Left lung (tissue), 14 donors: ENCODE results near the gene RPL39L. TPM values are rescaled to one million over a fixed set of nuclear protein-coding genes. Genes with fewer than 3 reads are reported as not detected.

Experiments
- ATAC-seq: fragments of 200-7000 bp; cut with Tn5 transposase; one replicate; pipeline ENCODE4 v1.9.1; 2020; ENCODE audit warnings: moderate library complexity
- DNase-seq, 4 donors: peaks; one replicate each; pipeline ENCODE4 v3.0.0-alpha.2; 2013 to 2020
- H3K27ac ChIP-seq, 2 donors: fragments of 200-600 bp; sonication (generic) in 1 of 2; one replicate each; pipeline versions ENCODE4 v1.5.0 to v1.8.0; 2020 to 2021
- H3K27me3 ChIP-seq, 2 donors: fragments of 200-600 bp; sonication (generic) in 1 of 2; one replicate each; pipeline versions ENCODE4 v1.5.0 to v1.8.0; 2020 to 2021
- H3K36me3 ChIP-seq, 2 donors: fragments of 200-600 bp; sonication (generic) in 1 of 2; one replicate each; pipeline versions ENCODE4 v1.5.0 to v1.8.0; 2020 to 2021
- H3K4me1 ChIP-seq, 2 donors: fragments of 200-600 bp; one replicate each; pipeline ENCODE4 v1.8.0; 2021
- H3K4me3 ChIP-seq, 2 donors: fragments of 200-600 bp; sonication (generic) in 1 of 2; one replicate each; pipeline versions ENCODE4 v1.5.0 to v1.8.0; 2020 to 2021; ENCODE audit warnings: mild to moderate bottlenecking in 1 of 2
- H3K9me3 ChIP-seq, 2 donors: fragments of 200-600 bp; sonication (generic) in 1 of 2; one replicate each; pipeline versions ENCODE4 v1.5.0 to v1.8.0; 2020 to 2021
- CTCF ChIP-seq, 2 donors: fragments of 200-600 bp; sonication (generic) in 1 of 2; IDR thresholded peaks; one replicate each; pipeline versions ENCODE4 v1.5.0 to v1.8.0; 2021; ENCODE audit warnings: antibody characterized with exemption in 2 of 2
- intact Hi-C, 2 donors: fragments of 100-400 bp; cut with DNase I; formaldehyde crosslinking; loops; one replicate each; pipeline versions ENCODE4 v1.11.2 to v1.14.2; 2022
- long read RNA-seq, 12 donors: library from polyadenylated mRNA in 2 of 12; unstranded in 2 of 12; transcript quantifications; one replicate each; pipeline ENCODE4 v2.0.0 and lab custom pipeline, GENCODE V29; 2019 to 2026
- polyA plus RNA-seq, 6 donors: library from polyadenylated mRNA; unstranded; fragments of 120-200 nt; gene quantifications; one replicate each; pipeline ENCODE4 v1.2.1, GENCODE V29; 2013; ENCODE audit not compliant: insufficient read length in 6 of 6
- total RNA-seq, 2 donors: library from RNA; stranded (reverse); fragmentation: NEBNext Ultra II Directional; extraction: Animal tissue kit (Norgen Biotek cat#: 25700); gene quantifications; one replicate each; pipeline ENCODE4 v1.2.1, GENCODE V29; 2021
- donor health status: DM: no; HTN: yes; CAD: no.
- donor health status: DM: no; HTN: no; CAD: no.

RPL39L gene
- total RNA-seq: 1 to 10 TPM; 7.4 to 8.2 TPM
- 10 to 100 TPM; 12.8 to 19.9 (median 15.2) TPM for polyA plus RNA-seq
- long read RNA-seq, donor 1, transcript RPL39L-201 (3 exons, 756 nt): major isoform, 23 of 24 reads
- long read RNA-seq, donor 1, partial matches to known transcripts: 0 of 24 reads
- long read RNA-seq, donor 1, other reads (novel, unspliced or antisense): 0 of 24 reads
- long read RNA-seq, donor 2, transcript RPL39L-201 (3 exons, 756 nt): major isoform, 16 of 22 reads
- long read RNA-seq, donor 2, partial matches to known transcripts: 5 of 22 reads
- long read RNA-seq, donor 2, other reads (novel, unspliced or antisense): 0 of 22 reads
- long read RNA-seq, donor 3, transcript RPL39L-201 (3 exons, 756 nt): major isoform, 16 of 17 reads
- long read RNA-seq, donor 3, partial matches to known transcripts: 0 of 17 reads
- long read RNA-seq, donor 3, other reads (novel, unspliced or antisense): 0 of 17 reads
- long read RNA-seq, donor 4, transcript RPL39L-201 (3 exons, 756 nt): major isoform, 8 of 12 reads
- long read RNA-seq, donor 4, partial matches to known transcripts: 3 of 12 reads
- long read RNA-seq, donor 4, other reads (novel, unspliced or antisense): 0 of 12 reads
- long read RNA-seq, donor 5, transcript RPL39L-201 (3 exons, 756 nt): major isoform, 17 of 17 reads
- long read RNA-seq, donor 5, partial matches to known transcripts: 0 of 17 reads
- long read RNA-seq, donor 5, other reads (novel, unspliced or antisense): 0 of 17 reads
- long read RNA-seq, donor 6, transcript RPL39L-201 (3 exons, 756 nt): major isoform, 18 of 18 reads
- long read RNA-seq, donor 6, partial matches to known transcripts: 0 of 18 reads
- long read RNA-seq, donor 6, other reads (novel, unspliced or antisense): 0 of 18 reads
- long read RNA-seq, donor 7, transcript RPL39L-201 (3 exons, 756 nt): major isoform, 15 of 15 reads
- long read RNA-seq, donor 7, partial matches to known transcripts: 0 of 15 reads
- long read RNA-seq, donor 7, other reads (novel, unspliced or antisense): 0 of 15 reads
- long read RNA-seq, donor 8, transcript RPL39L-201 (3 exons, 756 nt): major isoform, 12 of 12 reads
- long read RNA-seq, donor 8, partial matches to known transcripts: 0 of 12 reads
- long read RNA-seq, donor 8, other reads (novel, unspliced or antisense): 0 of 12 reads
- long read RNA-seq, donor 9: 0 reads
- long read RNA-seq, donor 10, transcript RPL39L-201 (3 exons, 756 nt): major isoform, 6 of 8 reads
- long read RNA-seq, donor 10, partial matches to known transcripts: 0 of 8 reads
- long read RNA-seq, donor 10, other reads (novel, unspliced or antisense): 1 of 8 reads
- long read RNA-seq, donor 11, transcript RPL39L-201 (3 exons, 756 nt): major isoform, 6 of 6 reads
- long read RNA-seq, donor 11, partial matches to known transcripts: 0 of 6 reads
- long read RNA-seq, donor 11, other reads (novel, unspliced or antisense): 0 of 6 reads
- long read RNA-seq, donor 12, transcript RPL39L-201 (3 exons, 756 nt): major isoform, 8 of 8 reads
- long read RNA-seq, donor 12, partial matches to known transcripts: 0 of 8 reads
- long read RNA-seq, donor 12, other reads (novel, unspliced or antisense): 0 of 8 reads

GRCh38 chr3:187139126-187139894, at the start of gene RPL39L:
Gene RPL39L (minus strand): TSS chr3:187139496. CDS start chr3:187121300, 18,196 bp downstream.
- intact Hi-C loops: no loop called here
- peak; percentile 73 to 93 (median 84) for DNase-seq
- Histone ChIP-seq H3K36me3 (no peaks in the 10 kb centered on the region), H3K4me1 (peaks cover 0 to 9% of the 10 kb centered on the region in 2 donors), H3K27me3 (no peaks in the 10 kb centered on the region), H3K9me3 (peaks cover 0 to 7% of the 10 kb centered on the region in 2 donors), H3K4me3 (peak within 1 kb of the TSS; percentile 49), H3K27ac (peak within 1 kb of the TSS; percentile 59 to 60)
- ATAC-seq: peak; percentile 100
- TF ChIP-seq CTCF (IDR thresholded peaks at IDR 0.05): peak; percentile 89 to 90

- intact Hi-C loops: no loop called here
- Histone ChIP-seq H3K9me3 (no peaks in the 10 kb centered on the region), H3K27me3 (peaks cover 0 to 2% of the 10 kb centered on the region in 2 donors), H3K4me1 (no peaks in the 10 kb centered on the region), H3K27ac (no peak overlapping the region), H3K4me3 (no peak overlapping the region), H3K36me3 (no peaks in the 10 kb centered on the region)
- DNase-seq (no peak), ATAC-seq (no peak)
- TF ChIP-seq CTCF (IDR thresholded peaks at IDR 0.05): no peak
Observed at GRCh38 chr3:187188931-187189330, 49.6 kb upstream of the RPL39L start.

GRCh38 chr3:187186801-187187421, 47.6 kb upstream of the RPL39L start:
- peak overlapping the region; percentile 15 to 64 for H3K27ac ChIP-seq
- no peak overlapping the region for H3K4me3 ChIP-seq
- no peaks in the 10 kb centered on the region for H3K4me1 ChIP-seq
- no peaks in the 10 kb centered on the region for H3K36me3 ChIP-seq
- DNase-seq: peak in 1 of 4 donors; percentile 60
- H3K9me3 ChIP-seq: no peaks in the 10 kb centered on the region
- peak; percentile 94 for ATAC-seq
- no peaks in the 10 kb centered on the region for H3K27me3 ChIP-seq
- no peak for TF ChIP-seq CTCF (IDR thresholded peaks at IDR 0.05)
- intact Hi-C loops: no loop called here

- H3K36me3 ChIP-seq: no peaks in the 10 kb centered on the region
- H3K27me3 ChIP-seq: no peaks in the 10 kb centered on the region
- no peak for ATAC-seq
- peak overlapping the region in 1 of 2 donors; percentile 44 for H3K27ac ChIP-seq
- no peak for TF ChIP-seq CTCF (IDR thresholded peaks at IDR 0.05)
- H3K4me1 ChIP-seq: no peaks in the 10 kb centered on the region
- H3K4me3 ChIP-seq: no peak overlapping the region
- DNase-seq: no peak
- intact Hi-C loops: no loop called here
- no peaks in the 10 kb centered on the region for H3K9me3 ChIP-seq
Observed at GRCh38 chr3:187186375-187186774, 47.1 kb upstream of the RPL39L start.
